NCI-H82 (cell line): ENCODE data around the gene PRXL2A.
"Not testable (repeated sequence)": the region's sequence is repeated elsewhere in the genome, so short reads cannot be mapped to it uniquely, and the experiment has no call there.

Source experiments
- DNase-seq: peaks from one replicate; lab custom pipeline; 2025; lab: John Stamatoyannopoulos, UW

Gene PRXL2A

GRCh38 chr10:80408242-80409101, at the start of gene PRXL2A:
Gene PRXL2A (plus strand): TSS chr10:80408551. CDS start chr10:80420468, 11,917 bp downstream.
- DNase-seq = peak; percentile 91

GRCh38 chr10:80358925-80359324, 49.4 kb upstream of the PRXL2A start:
- DNase-seq = not testable (repeated sequence)

GRCh38 chr10:80359644-80360043, 48.7 kb upstream of the PRXL2A start:
- DNase-seq = no peak

GRCh38 chr10:80365510-80365909, 42.8 kb upstream of the PRXL2A start:
- DNase-seq = no peak

GRCh38 chr10:80371467-80371866, 36.9 kb upstream of the PRXL2A start:
- no peak for DNase-seq

- DNase-seq = peak; percentile 6
Measured at GRCh38 chr10:80372675-80373074, 35.7 kb upstream of the PRXL2A start.

GRCh38 chr10:80373502-80373901, 34.8 kb upstream of the PRXL2A start:
- DNase-seq = no peak

- no peak for DNase-seq
Measured at GRCh38 chr10:80379701-80380100, 28.6 kb upstream of the PRXL2A start.

GRCh38 chr10:80380185-80380584, 28.2 kb upstream of the PRXL2A start:
- no peak for DNase-seq

- peak; percentile 48 for DNase-seq
Measured at GRCh38 chr10:80382989-80383388, 25.4 kb upstream of the PRXL2A start.

GRCh38 chr10:80390740-80391139, 17.6 kb upstream of the PRXL2A start:
- DNase-seq = no peak

- no peak for DNase-seq
Measured at GRCh38 chr10:80392250-80392649, 16.1 kb upstream of the PRXL2A start.

GRCh38 chr10:80394358-80394916, 13.9 kb upstream of the PRXL2A start:
- DNase-seq = no peak

- no peak for DNase-seq
Measured at GRCh38 chr10:80397014-80397413, 11.3 kb upstream of the PRXL2A start.

- DNase-seq = no peak
Measured at GRCh38 chr10:80400136-80400804, 8.1 kb upstream of the PRXL2A start.

GRCh38 chr10:80405035-80405434, 3.3 kb upstream of the PRXL2A start:
- no peak for DNase-seq

GRCh38 chr10:80405626-80406025, 2.7 kb upstream of the PRXL2A start:
- DNase-seq = peak; percentile 79

- DNase-seq = no peak
Measured at GRCh38 chr10:80406204-80406603, 2.1 kb upstream of the PRXL2A start.

- DNase-seq = peak; percentile 57
Measured at GRCh38 chr10:80407812-80408241, 524 bp upstream of the PRXL2A start.

GRCh38 chr10:80409121-80409520, 770 bp downstream of the PRXL2A start:
- peak; percentile 15 for DNase-seq

GRCh38 chr10:80410122-80410521, 1.8 kb downstream of the PRXL2A start:
- peak; percentile 7 for DNase-seq

- peak; percentile 37 for DNase-seq
Measured at GRCh38 chr10:80410578-80411145, 2.3 kb downstream of the PRXL2A start.

- DNase-seq = peak; percentile 90
Measured at GRCh38 chr10:80411267-80411668, 2.9 kb downstream of the PRXL2A start.
